Gastrocnemius medialis (tissue), 4 donors: ENCODE data around the gene FOXP4. TPM values are rescaled to one million over a fixed set of nuclear protein-coding genes. Genes with fewer than 3 reads are reported as not detected.

Experiments
- ATAC-seq, 2 donors: fragments of 150-250 bp; one replicate each; pipeline ENCODE4 v1.9.1; 2016
- DNase-seq, 2 donors: peaks; one replicate each; pipeline ENCODE4 v3.0.0-alpha.2; 2019
- H3K27ac ChIP-seq, 4 donors: fragments of 200-600 bp; sonication (generic); 1 replicate in 1 of 4; 2 replicates in 3 of 4; pipeline ENCODE4 v1.5.1; 2016 to 2018; ENCODE audit warnings: mild to moderate bottlenecking in 2 of 4, moderate library complexity in 1 of 4
- H3K27me3 ChIP-seq, 3 donors: fragments of 200-600 bp; sonication (generic) in 2 of 3; 1 replicate in 1 of 3; 2 replicates in 2 of 3; pipeline versions ENCODE4 v1.5.1 to v1.6.0; 2016 to 2019; ENCODE audit warnings: mild to moderate bottlenecking in 1 of 3, moderate library complexity in 1 of 3
- H3K36me3 ChIP-seq, 2 donors: fragments of 200-600 bp; sonication (generic) in 1 of 2; one replicate each; pipeline ENCODE4 v1.5.1; 2017 to 2018
- H3K4me1 ChIP-seq, 2 donors: fragments of 200-600 bp; sonication (generic) in 1 of 2; one replicate each; pipeline ENCODE4 v1.5.1; 2016 to 2017; ENCODE audit warnings: mild to moderate bottlenecking in 2 of 2
- H3K4me3 ChIP-seq, 4 donors: fragments of 200-600 bp; sonication (generic) in 3 of 4; 1 replicate in 1 of 4; 2 replicates in 3 of 4; pipeline ENCODE4 v1.5.1; 2016 to 2019; ENCODE audit warnings: mild to moderate bottlenecking in 2 of 4
- H3K9me3 ChIP-seq, 3 donors: fragments of 200-600 bp; sonication (generic) in 2 of 3; 1 replicate in 1 of 3; 2 replicates in 2 of 3; pipeline ENCODE4 v1.5.1; 2016 to 2019
- POLR2A ChIP-seq, 2 donors: fragments of 450-650 bp; IDR thresholded peaks; one replicate each; pipeline ENCODE4 v1.6.1; 2017; ENCODE audit warnings: antibody characterized with exemption in 2 of 2, mild to moderate bottlenecking in 2 of 2, moderate library complexity in 2 of 2
- in situ Hi-C, 4 donors: fragments of 200-750 bp; cut with MboI; loops; one replicate each; pipeline versions ENCODE4 v1.15.0 to v1.8.0; 2017; ENCODE audit warnings: low sequenced_read_pairs in 4 of 4
- intact Hi-C: fragments of 100-400 bp; cut with DNase I; formaldehyde crosslinking; loops from one replicate; pipeline ENCODE4 v1.15.1; 2023; ENCODE audit warnings: low total_unique reads
- total RNA-seq, 4 donors: library from RNA; depleted of rRNA; stranded (reverse); fragments of >200 nt; gene quantifications; one replicate each; pipeline versions ENCODE4 v1.1.0 to v1.2.3, GENCODE V29; 2016
- TF ChIP-seq, protein P1 (sequence below), 5 experiments: fragments of 450-650 bp in 3 of 5; fragments of 200-600 bp in 2 of 5; sonication (generic) in 2 of 5; IDR thresholded peaks in 4 of 5; conservative IDR thresholded peaks in 1 of 5; 1 replicate in 4 of 5; 2 replicates in 1 of 5; pipeline ENCODE4 v1.5.1; 2016 to 2019; ENCODE audit warnings: antibody characterized with exemption in 5 of 5, mild to moderate bottlenecking in 3 of 5, moderate library complexity in 3 of 5

FOXP4 gene
- total RNA-seq, 4 donors from 2014 or later, result 3.4 to 11.4 (median 6.5) TPM

DNA sequence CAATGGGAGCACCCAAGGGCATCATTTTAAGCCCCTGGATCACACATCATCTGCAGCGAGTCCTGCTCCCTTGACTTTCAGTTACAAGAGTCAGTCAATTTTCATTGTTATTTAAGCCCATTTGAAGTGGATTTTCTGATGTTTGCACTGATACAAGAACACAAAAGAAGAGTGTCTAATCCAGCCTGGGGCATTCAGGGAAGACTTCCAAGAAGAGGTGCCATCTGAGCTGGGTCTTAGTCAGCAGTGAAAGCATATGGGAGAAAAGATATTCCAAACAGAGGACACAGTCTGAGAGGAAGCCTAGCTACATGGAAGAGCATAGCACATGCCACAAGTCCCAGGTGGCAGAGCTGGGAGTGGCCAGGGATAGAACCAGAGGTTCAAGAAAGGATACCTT lies 10.4 kb upstream of the FOXP4 start:
- ATAC-seq, result no peak
- TF ChIP-seq, protein P1, sequence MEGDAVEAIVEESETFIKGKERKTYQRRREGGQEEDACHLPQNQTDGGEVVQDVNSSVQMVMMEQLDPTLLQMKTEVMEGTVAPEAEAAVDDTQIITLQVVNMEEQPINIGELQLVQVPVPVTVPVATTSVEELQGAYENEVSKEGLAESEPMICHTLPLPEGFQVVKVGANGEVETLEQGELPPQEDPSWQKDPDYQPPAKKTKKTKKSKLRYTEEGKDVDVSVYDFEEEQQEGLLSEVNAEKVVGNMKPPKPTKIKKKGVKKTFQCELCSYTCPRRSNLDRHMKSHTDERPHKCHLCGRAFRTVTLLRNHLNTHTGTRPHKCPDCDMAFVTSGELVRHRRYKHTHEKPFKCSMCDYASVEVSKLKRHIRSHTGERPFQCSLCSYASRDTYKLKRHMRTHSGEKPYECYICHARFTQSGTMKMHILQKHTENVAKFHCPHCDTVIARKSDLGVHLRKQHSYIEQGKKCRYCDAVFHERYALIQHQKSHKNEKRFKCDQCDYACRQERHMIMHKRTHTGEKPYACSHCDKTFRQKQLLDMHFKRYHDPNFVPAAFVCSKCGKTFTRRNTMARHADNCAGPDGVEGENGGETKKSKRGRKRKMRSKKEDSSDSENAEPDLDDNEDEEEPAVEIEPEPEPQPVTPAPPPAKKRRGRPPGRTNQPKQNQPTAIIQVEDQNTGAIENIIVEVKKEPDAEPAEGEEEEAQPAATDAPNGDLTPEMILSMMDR (IDR thresholded peaks at IDR 0.05 in 4 of 5, conservative IDR thresholded peaks at IDR 0.05 in 1 of 5), result no peak
- no peak for TF ChIP-seq POLR2A (IDR thresholded peaks at IDR 0.05)
- no peaks in the 10 kb centered on the region for H3K36me3 ChIP-seq
- no peak overlapping the region for H3K4me3 ChIP-seq
- no peak for DNase-seq
- H3K27me3 ChIP-seq, result peaks cover 0 to 6% (median 0%) of the 10 kb centered on the region in 3 donors
- intact Hi-C loops, result no loop called here
- in situ Hi-C loops, result no loop called here
- H3K4me1 ChIP-seq, result no peaks in the 10 kb centered on the region
- no peaks in the 10 kb centered on the region for H3K9me3 ChIP-seq
- no peak overlapping the region for H3K27ac ChIP-seq

DNA sequence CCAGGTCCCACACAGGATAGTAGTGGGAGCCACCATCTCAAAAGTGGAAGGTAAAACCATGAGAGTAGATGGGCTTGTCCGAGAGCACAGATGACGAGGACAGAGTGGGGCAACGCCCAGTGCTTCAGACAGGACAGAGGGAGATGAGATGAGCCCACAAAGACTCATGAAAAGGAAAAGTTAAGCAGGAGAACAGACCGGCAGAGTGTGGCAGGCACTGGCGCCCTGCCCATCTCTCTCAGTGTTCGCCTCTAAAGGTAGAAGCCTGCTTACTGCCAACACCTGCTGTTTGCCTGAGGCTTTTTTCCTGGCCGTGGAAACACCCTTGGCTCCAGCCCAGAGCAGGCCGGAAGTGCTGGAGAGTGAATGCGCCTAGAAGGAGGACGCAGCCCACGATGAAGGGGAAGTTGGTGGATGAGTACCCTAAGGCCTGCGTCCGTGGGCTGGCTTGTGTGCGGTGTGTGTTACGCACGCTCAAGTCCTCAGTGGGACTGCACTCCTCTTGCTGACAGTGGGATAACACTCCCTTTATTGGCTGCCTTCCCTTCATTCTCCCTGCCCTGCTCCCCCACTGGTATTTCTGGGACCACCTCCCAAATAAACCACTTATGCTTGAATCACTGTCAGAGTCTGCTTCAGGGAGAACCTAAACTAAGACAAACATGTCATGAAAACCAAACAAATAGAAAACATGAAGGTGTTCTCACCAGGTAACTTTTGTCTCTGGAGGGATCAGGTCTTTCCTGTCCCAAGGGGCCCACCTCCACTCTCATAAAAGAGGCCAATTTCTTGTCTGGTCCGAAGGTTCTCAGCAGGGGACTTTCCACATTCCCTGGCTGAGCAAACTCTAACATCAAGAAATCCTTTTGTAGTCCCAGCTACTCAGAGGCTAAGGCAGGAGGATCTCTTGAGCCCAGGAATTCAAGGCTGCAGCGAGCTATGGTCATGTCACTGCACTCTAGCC lies 9.1 kb upstream of the FOXP4 start:
- DNase-seq (no peak), ATAC-seq (no peak)
- Histone ChIP-seq H3K4me3 (no peak overlapping the region), H3K9me3 (no peaks in the 10 kb centered on the region), H3K36me3 (no peaks in the 10 kb centered on the region), H3K27ac (no peak overlapping the region), H3K4me1 (no peaks in the 10 kb centered on the region), H3K27me3 (no peaks in the 10 kb centered on the region)
- in situ Hi-C loops (no loop called here), intact Hi-C loops (no loop called here)
- no peak for TF ChIP-seq POLR2A (IDR thresholded peaks at IDR 0.05)
- TF ChIP-seq, protein P1 (IDR thresholded peaks at IDR 0.05 in 4 of 5, conservative IDR thresholded peaks at IDR 0.05 in 1 of 5), result no peak

DNA sequence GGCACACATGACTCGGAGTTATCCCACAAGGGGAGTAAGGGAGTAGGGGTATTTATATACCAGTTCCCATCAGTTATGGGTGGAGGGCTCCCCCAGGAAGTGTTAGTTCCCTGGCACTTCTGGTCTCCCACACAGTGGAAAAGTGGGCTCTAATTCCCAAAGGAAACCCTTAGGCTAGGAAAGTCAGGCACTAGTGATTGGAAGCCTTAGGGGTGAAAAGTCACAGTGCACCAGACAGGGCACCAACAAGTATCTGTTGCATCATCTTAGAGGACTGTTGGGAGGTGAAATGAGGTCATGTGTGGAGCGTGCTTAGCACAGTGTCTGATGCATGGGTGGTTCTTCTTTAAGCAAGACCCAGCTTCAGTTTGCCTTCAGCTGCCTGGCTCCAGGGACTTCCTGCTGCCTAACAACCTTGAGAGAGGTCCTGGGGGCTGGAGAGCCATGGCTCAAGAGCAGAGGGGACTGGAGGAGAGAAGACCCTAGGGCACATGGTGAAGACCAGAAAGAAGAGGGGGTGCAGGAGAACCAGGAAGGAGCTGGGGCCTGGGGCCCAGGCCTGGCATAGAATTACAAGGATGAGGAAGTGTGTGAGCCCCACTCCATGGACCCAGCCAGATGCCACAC lies 7.5 kb upstream of the FOXP4 start:
- intact Hi-C loops (no loop called here), in situ Hi-C loops (no loop called here)
- H3K27ac ChIP-seq, result no peak overlapping the region
- no peak for TF ChIP-seq POLR2A (IDR thresholded peaks at IDR 0.05)
- TF ChIP-seq, protein P1 (IDR thresholded peaks at IDR 0.05 in 4 of 5, conservative IDR thresholded peaks at IDR 0.05 in 1 of 5), result no peak
- DNase-seq (peak in 1 of 2 donors; percentile 18), ATAC-seq (peak; percentile 42 to 51)
- no peak overlapping the region for H3K4me3 ChIP-seq
- H3K36me3 ChIP-seq, result no peaks in the 10 kb centered on the region
- no peaks in the 10 kb centered on the region for H3K4me1 ChIP-seq
- H3K9me3 ChIP-seq, result no peaks in the 10 kb centered on the region
- H3K27me3 ChIP-seq, result no peaks in the 10 kb centered on the region

DNA sequence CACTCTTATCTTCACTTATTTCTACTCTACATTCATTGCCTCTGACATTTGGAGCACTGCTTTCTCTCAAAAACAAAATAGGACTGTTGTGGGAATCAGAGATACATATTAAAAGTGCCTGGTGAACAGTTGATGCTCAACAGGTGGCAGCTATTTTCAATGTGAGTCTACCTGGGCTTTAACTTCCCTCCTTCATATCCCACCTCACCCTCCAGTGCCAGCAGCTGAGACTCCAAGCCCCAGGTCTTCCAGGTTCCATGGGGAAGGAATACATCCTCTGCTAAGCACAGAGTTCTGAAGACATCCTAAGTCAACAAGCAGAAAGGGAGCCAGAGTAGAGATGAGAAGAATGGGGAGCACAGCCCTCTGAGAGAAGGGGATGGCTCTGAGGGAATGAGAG lies 7.0 kb upstream of the FOXP4 start:
- H3K4me3 ChIP-seq, result no peak overlapping the region
- no peaks in the 10 kb centered on the region for H3K4me1 ChIP-seq
- no peaks in the 10 kb centered on the region for H3K9me3 ChIP-seq
- intact Hi-C loops, result no loop called here
- DNase-seq (no peak), ATAC-seq (no peak)
- H3K36me3 ChIP-seq, result no peaks in the 10 kb centered on the region
- TF ChIP-seq, protein P1 (IDR thresholded peaks at IDR 0.05 in 4 of 5, conservative IDR thresholded peaks at IDR 0.05 in 1 of 5), result no peak
- TF ChIP-seq POLR2A (IDR thresholded peaks at IDR 0.05), result no peak
- H3K27me3 ChIP-seq, result no peaks in the 10 kb centered on the region
- in situ Hi-C loops, result no loop called here
- no peak overlapping the region for H3K27ac ChIP-seq
